PC-3 (cell line): ENCODE results near the gene TRIM24.

Experiments
- CTCF ChIP-seq: fragments of 300-600 bp; sonication (generic); conservative IDR thresholded peaks from 2 replicates; pipeline ENCODE4 v1.5.1; 2017; ENCODE audit warnings: antibody characterized with exemption, low read depth, mild to moderate bottlenecking, low read length
- EZH2 ChIP-seq: fragments of 300-600 bp; sonication (generic); IDR thresholded peaks from one replicate; pipeline ENCODE4 v1.6.1; 2017; ENCODE audit warnings: antibody characterized with exemption, mild to moderate bottlenecking, low read length; ENCODE audit not compliant: unreplicated experiment
- EZH2phosphoT487 ChIP-seq: fragments of 300-600 bp; sonication (generic); IDR thresholded peaks from 2 replicates; pipeline ENCODE4 v1.6.1; 2018; ENCODE audit warnings: mild to moderate bottlenecking, antibody characterized with exemption, low read length, borderline replicate concordance

GRCh38 chr7:138417764-138418163 lies 42.3 kb upstream of the TRIM24 start:
- TF ChIP-seq EZH2 (no peak), CTCF (no peak), EZH2phosphoT487 (no peak)
